T-helper 1 cell (primary cell): ENCODE data around the gene SNTB2.

Source experiments
- DNase-seq, 5 donors: peaks; one replicate each; pipeline ENCODE4 v3.0.0-alpha.2; 2012 to 2020

Gene SNTB2

DNA sequence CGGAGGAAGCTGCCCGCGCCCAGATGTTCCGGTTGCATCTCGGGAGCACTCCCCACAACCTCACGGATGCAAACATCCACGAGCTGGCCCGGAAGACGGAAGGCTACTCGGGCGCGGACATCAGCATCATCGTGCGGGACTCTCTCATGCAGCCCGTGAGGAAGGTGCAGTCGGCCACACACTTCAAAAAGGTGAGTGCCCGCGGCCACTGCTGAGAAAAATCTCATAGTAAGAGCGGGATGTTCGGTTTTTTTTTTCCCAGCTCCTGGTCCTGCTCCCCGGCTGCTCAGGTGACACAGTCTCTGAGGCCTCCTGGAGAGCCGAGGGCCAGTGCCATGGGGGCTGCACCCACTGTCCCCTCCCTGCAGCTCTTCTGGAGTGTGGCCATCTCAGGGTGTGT lies 134.1 kb downstream of the SNTB2 start:
- DNase-seq = no peak

- no peak for DNase-seq
These were observed 135.4 kb downstream of the SNTB2 start for GRCh38 chr16:69322343-69322742.

DNA sequence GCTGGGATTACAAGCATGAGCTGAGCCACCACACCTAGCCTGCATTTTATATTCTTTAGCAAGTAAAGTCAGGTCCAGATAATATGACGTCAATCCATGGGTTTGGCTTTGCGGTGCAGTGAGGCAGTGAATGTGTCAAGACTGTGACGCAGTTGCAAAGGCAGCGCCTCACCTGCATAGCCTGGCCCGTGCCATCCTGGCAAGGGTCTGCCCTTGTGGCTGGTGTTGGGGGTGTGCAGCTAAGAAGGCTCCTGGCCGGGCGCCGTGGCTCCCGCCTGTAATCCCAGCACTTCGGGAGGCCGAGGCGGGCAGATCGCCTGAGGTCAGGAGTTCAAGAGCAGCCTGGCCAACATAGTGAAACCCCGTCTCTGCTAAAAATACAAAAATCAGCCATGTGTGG lies 136.5 kb downstream of the SNTB2 start:
- DNase-seq = no peak

DNA sequence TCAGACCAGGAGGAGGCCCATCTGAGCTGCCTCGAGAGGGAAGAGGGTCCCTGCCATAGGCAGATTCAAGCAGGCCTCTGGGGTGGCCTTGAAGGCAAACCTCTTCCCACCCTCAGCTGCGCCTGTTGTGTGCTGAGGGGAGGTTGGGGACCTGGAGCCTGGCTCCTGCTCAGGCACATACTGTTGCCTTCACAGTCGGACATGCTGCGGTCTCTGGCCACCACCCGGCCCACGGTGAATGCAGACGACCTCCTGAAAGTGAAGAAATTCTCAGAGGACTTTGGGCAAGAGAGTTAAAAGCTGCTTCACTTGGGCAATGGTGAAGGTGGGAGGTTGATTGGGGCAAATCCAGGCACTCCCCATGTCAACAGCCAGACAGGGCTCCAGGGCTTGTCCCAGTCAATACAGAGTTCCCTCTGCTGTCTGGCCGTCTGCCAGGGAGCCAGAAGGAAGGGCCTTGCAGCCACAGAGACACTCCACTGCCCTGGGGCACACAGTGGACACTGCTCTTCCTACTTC lies 137.1 kb downstream of the SNTB2 start:
- no peak for DNase-seq

DNA sequence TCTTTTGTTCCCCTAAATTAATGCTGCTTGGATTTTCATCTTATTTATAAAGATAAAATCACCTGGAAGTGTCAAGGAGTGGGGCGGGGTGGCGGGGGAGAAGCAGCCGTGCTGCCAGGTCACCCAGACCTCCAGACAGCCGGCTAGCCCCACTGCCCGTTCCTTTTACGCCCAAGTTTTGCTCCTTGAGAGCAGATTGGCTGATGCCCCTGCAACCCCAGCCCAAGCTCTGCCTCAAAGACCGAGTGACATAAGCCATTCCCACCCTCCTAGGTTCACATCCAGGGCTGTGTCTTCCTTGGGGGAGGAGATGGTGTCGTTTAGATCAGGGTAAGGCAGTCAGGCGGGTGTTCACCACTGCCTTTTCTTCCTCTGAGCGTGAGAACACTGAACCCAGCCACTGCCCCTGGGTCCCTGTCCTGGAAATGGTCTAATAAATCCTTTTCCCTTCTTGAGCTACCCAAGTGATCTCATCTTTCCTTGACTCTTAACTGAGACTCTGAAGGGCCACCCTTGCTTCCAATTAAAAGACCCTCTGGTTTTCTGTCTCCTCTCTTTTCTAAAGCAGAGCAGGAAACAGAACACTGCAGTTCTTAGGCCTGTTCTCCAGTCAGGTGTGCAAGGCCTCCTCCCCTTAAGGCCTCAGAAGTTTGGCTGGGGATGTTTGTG lies 137.8 kb downstream of the SNTB2 start:
- DNase-seq = no peak

GRCh38 chr16:69325784-69326171 lies 138.8 kb downstream of the SNTB2 start:
- no peak for DNase-seq

DNA sequence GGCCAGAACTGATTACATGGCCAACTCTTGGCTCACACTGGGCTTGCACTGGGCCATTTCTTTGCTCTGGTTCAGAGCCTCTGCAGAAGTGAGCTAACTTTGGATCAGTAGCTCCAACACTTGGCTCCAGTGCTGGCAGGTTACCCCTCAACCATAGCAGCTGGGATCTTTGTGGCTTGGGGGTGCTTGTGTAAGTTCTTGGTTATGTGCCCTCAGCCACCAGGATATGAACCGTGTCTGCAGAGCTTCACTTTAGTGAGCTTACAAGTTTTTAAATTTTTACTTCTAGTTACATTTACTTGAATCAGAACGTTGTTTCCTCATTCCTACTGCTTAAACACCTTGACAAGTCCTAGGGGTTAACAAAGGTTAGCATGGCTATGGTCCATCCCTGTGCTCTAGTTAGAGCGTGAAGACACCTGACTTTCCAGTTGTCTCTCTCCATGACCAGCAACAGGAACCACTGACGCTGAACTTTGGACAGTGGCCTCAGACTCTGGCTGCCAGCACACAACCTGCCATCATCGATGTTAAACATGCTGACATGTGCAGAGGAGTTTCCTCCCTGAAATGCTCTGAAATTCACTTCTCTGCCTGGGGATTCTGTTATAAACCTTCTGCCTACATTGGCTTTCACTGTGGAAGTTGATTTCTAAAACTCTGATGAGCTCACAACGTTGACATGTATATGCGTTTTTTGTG lies 139.4 kb downstream of the SNTB2 start:
- DNase-seq = no peak

DNA sequence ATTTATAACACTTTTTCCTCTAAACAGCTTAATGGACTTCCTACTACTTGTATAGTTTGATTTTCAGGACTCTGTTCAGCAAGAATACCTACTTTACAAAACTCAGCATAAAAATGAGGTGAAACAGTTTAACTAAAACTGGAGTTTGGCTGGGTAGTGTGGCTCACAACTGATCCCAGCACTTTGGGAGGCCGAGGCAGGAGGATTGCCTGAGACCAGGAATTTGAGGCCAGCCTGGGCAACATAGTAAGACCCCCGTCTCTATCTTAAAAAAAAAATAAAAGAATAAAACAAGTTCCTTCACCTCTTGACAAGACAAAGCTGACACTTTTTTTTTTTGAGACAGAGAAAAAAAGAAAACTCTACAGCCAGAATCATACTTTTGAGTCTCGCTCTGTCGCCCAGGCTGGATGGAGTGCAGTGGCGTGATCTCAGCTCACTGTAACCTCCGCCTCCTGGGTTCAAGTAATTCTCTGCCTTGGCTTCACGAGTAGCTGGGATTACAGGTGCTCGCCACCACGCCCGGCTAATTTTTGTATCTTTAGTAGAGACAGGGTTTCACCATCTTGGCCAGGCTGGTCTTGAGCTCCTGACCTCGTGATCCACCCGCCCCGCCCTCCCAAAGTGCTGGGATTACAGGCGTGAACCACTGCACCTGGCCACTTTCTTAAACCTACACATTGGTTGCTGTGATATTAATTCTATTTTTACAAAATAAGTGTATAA lies 140.8 kb downstream of the SNTB2 start:
- DNase-seq = no peak

GRCh38 chr16:69328854-69329316 lies 141.9 kb downstream of the SNTB2 start:
- DNase-seq = peak in 1 of 5 donors; percentile 54

- peak in 4 of 5 donors; percentile 29 to 56 (median 44) for DNase-seq
These were observed 142.7 kb downstream of the SNTB2 start for GRCh38 chr16:69329369-69330285.

- peak; percentile 75 to 84 (median 77) for DNase-seq
These were observed 143.5 kb downstream of the SNTB2 start, which contains the start of gene PDF for GRCh38 chr16:69330286-69331109. PDF (minus strand) TSS chr16:69330588; CDS start chr16:69330570, 18 bp downstream.

DNA sequence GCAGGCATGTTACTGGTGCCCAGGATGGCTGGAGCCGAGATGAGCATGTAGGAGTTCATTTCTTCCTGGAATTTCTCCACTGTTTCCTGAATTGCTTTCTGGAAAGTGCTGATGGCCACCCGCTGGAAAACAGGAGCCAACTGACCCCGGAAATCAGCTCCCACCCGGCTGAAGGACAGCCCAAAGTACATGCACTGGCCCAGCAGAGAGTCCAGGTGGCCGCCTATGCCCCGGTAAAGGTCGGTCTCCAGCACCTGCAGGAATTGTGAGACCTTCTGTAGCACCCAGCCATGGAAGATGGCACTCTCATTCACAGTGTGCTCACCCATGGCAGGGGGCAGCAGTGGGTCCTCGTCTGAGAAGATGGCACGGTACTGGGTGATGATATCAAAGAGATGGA lies 147.7 kb downstream of the SNTB2 start:
- DNase-seq = no peak

DNA sequence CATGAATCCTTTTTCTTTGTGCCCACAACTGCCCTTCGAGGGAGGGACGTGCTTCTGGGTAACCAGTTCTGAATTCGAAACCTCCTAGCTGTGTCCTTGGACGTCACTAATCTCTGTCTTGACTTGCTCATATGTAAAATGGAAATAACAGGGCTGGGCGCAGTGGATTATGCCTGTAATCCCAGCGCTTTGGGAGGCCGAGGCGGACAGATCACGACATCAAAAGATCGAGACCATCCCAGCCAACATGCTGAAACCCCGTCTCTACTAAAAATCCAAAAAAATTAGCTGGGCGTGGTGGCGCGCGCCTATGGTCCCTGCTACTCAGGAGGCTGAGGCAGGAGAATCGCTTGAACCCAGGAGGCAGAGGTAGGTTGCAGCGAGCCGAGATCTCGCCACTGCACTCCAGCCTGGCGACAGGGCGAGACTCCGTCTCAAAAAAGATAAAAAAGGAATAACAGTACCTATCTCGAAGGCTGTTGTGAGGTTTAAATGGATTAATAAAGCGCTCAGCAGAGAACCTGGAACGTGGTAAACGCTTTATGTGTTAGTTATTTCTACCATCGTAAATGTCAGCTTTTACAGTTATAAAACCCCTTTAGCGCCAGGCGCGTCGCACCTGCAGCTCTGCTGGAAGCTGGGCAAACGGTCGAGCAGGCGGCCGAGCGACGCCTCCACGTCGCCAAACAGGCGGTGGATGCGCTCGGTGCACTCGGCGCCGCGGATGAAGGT lies 151.8 kb downstream of the SNTB2 start:
- no peak for DNase-seq

- peak; percentile 78 to 94 (median 86) for DNase-seq
These were observed 152.5 kb downstream of the SNTB2 start, which contains the start of the genes COG8 and NIP7 for GRCh38 chr16:69339289-69340094. COG8 (minus strand) TSS chr16:69339564; CDS start chr16:69339552, 12 bp downstream. NIP7 (plus strand) TSS chr16:69339772; CDS start chr16:69339830, 58 bp downstream.

- no peak for DNase-seq
These were observed 153.2 kb downstream of the SNTB2 start for GRCh38 chr16:69340095-69340644.

DNA sequence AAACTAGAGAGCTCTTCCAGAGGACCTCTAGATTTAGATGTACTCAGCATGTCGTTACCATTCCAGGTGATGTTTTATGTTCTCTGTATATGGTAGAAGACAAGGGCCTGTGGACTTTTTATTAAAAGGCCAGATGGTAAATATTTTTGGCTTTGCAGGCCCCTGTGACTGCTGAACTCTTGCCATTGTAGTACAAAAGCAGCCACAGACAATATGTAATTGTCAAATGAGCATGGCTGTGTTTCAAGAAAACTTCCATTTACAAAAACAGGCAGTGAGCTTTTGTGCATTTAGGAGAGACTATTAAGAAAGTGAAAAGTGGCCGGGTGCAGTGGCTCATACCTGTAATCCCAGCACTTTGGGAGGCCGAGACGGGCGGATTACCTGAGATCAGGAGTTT lies 157.2 kb downstream of the SNTB2 start:
- DNase-seq = no peak

DNA sequence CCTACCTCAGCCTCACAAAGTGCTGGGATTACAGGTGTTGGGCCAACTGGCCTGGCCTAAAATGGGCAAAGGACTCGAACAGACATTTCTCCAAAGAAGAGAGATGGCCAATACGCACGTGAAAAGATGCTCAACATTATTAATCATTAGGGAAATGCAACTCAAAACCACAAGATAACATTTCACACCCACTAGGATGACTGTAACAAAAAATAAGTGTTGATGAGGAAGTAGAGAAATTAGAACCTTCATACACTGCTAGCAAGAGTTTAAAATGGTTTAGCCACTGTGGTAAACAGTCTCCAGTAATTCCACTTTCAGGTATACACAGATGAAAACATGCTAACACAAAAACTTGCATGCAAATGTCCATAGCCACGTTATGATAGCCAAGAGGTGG lies 159.0 kb downstream of the SNTB2 start:
- DNase-seq = no peak

DNA sequence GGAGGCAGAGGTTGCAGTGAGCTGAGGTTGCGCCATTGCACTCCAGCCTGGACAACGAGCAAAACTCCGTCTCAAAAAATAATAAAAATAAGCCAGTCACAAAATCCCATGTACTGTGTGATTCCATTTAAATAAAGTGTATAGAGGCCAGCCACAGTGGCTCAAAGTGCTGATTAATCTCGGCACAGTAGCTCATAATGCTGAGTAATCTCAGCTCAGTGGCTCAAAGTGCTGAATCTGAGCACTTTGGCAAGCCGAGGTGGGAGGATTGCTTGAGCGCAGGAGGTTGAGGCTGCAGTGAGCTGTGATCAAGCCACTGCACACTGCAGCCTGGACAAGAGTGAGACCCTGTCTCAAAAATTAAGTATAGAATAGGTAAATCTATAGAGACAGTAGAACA lies 159.7 kb downstream of the SNTB2 start:
- no peak for DNase-seq

- DNase-seq = no peak
These were observed 161.3 kb downstream of the SNTB2 start for GRCh38 chr16:69348222-69348621.
